Calu3 (cell line): Measurements from ENCODE around the gene SMAD3. TPM values are rescaled to one million over a fixed set of nuclear protein-coding genes. Genes with fewer than 3 reads are reported as not detected.

ENCODE experiments used
- BruUV-seq: library from RNA; stranded (reverse); fragments of 400-500 nt; replicated peaks from 2 replicates; lab custom pipeline; 2021; lab: Mats Ljungman, UMichigan
- CTCF ChIA-PET: fragments of 300-600 bp; sonication (Branson Sonifier 250); formaldehyde crosslinking; loops from one replicate; lab custom pipeline; 2022; ENCODE audit warnings: antibody characterized with exemption; lab: Charles Lee
- DNase-seq: peaks from one replicate; pipeline ENCODE4 v3.0.0; 2022
- H3K27ac Mint-ChIP-seq: one replicate; pipeline ENCODE4 v1.8.0; 2022; ENCODE audit warnings: mixed read lengths; ENCODE audit not compliant: unreplicated experiment
- H3K27me3 Mint-ChIP-seq: one replicate; pipeline ENCODE4 v1.8.0; 2022; ENCODE audit warnings: mixed read lengths; ENCODE audit not compliant: unreplicated experiment
- H3K36me3 Mint-ChIP-seq: one replicate; pipeline ENCODE4 v1.8.0; 2022; ENCODE audit warnings: mild to moderate bottlenecking, moderate library complexity, mixed read lengths; ENCODE audit not compliant: insufficient read depth, unreplicated experiment
- H3K4me1 Mint-ChIP-seq: one replicate; pipeline ENCODE4 v1.8.0; 2022; ENCODE audit warnings: mild to moderate bottlenecking, low read depth, mixed read lengths; ENCODE audit not compliant: unreplicated experiment
- H3K4me3 Mint-ChIP-seq: one replicate; pipeline ENCODE4 v1.8.0; 2022; ENCODE audit warnings: mild to moderate bottlenecking, low read depth, moderate library complexity, mixed read lengths; ENCODE audit not compliant: unreplicated experiment
- H3K9me3 Mint-ChIP-seq: one replicate; pipeline ENCODE4 v1.8.0; 2022; ENCODE audit warnings: low read depth, mixed read lengths; ENCODE audit not compliant: unreplicated experiment
- CTCF ChIP-seq: fragments of 200-600 bp; IDR thresholded peaks from one replicate; pipeline ENCODE4 v1.8.0; 2022; ENCODE audit warnings: antibody characterized with exemption; ENCODE audit not compliant: unreplicated experiment
- intact Hi-C: fragments of 100-400 bp; cut with micrococcal nuclease; formaldehyde crosslinking; loops from one replicate; pipeline ENCODE4 v1.10.0; 2022; ENCODE audit not compliant: unreplicated experiment
- total RNA-seq: library from RNA; stranded (reverse); gene quantifications from 2 replicates; pipeline ENCODE4 v1.2.3, GENCODE V29; 2022

The SMAD3 gene
- total RNA-seq, 1 experiment from 2014 or later: 121 TPM

- H3K9me3 Mint-ChIP-seq: no peaks in the 10 kb centered on the region
- peaks cover 53% of the 10 kb centered on the region for H3K36me3 Mint-ChIP-seq
- no peak overlapping the region for H3K4me3 Mint-ChIP-seq
- no peak for DNase-seq
- no peak for TF ChIP-seq CTCF
- peak overlapping the region; percentile 31 for H3K27ac Mint-ChIP-seq
- CTCF ChIA-PET: no interaction called here
- H3K4me1 Mint-ChIP-seq: no peaks in the 10 kb centered on the region
- intact Hi-C loops: no loop called here
- H3K27me3 Mint-ChIP-seq: no peaks in the 10 kb centered on the region
- no TSS peak for BruUV-seq
Observed at GRCh38 chr15:67102599-67102929, 37.2 kb downstream of the SMAD3 start.

- Mint-ChIP-seq H3K4me1 (no peaks in the 10 kb centered on the region), H3K27ac (peak overlapping the region; percentile 31), H3K4me3 (no peak overlapping the region), H3K27me3 (no peaks in the 10 kb centered on the region), H3K36me3 (peaks cover 54% of the 10 kb centered on the region), H3K9me3 (no peaks in the 10 kb centered on the region)
- CTCF ChIA-PET: no interaction called here
- DNase-seq: no peak
- TF ChIP-seq CTCF: no peak
- intact Hi-C loops: no loop called here
- BruUV-seq: no TSS peak
Observed at GRCh38 chr15:67103021-67103420, 37.6 kb downstream of the SMAD3 start.

DNA sequence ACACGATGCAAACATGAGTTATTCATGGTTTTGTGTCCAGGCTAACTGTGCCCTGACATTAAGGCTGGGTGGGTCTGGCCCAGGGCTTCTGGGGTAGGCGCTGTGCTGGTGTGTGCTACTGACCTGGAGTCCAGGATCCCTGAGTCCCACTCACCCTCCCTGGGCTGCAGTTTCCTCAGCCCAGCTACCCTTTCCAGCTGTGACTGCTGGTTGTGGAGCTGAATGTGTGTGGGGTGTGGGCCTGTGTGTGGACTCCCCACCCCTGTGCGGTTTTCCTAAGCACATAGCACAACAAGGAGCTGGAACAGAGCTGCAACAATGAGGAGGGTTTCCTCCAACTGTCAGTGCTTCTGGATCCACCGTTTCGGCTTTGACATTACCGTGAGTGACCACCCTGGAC lies 38.0 kb downstream of the SMAD3 start:
- CTCF ChIA-PET: interaction anchor here (0.7 kb wide), 1 partner anchor 29 kb away, joined by 3 read pairs; no protein-coding TSS in a partner anchor
- no peak for DNase-seq
- Mint-ChIP-seq H3K27me3 (no peaks in the 10 kb centered on the region), H3K9me3 (no peaks in the 10 kb centered on the region), H3K4me1 (no peaks in the 10 kb centered on the region), H3K4me3 (no peak overlapping the region), H3K36me3 (peaks cover 53% of the 10 kb centered on the region), H3K27ac (peak overlapping the region; percentile 31)
- no peak for TF ChIP-seq CTCF
- intact Hi-C loops: no loop called here
- no TSS peak for BruUV-seq

- Mint-ChIP-seq H3K9me3 (no peaks in the 10 kb centered on the region), H3K4me3 (no peak overlapping the region), H3K36me3 (peaks cover 53% of the 10 kb centered on the region), H3K27me3 (no peaks in the 10 kb centered on the region), H3K27ac (peak overlapping the region; percentile 11), H3K4me1 (no peaks in the 10 kb centered on the region)
- CTCF ChIA-PET: interaction anchor here (0.7 kb wide), 2 partner anchors 30 to 667 kb away, joined by 3 to 5 read pairs; no protein-coding TSS in a partner anchor
- BruUV-seq: no TSS peak
- intact Hi-C loops: loop anchor here (2.0 kb wide), 1 partner anchor 13 kb away; no protein-coding TSS in a partner anchor
- TF ChIP-seq CTCF: no peak
- DNase-seq: no peak
Observed at GRCh38 chr15:67103869-67104268, 38.5 kb downstream of the SMAD3 start.
